NB4 (cell line): ENCODE measurements around the gene S100A13.

Experiments
- POLR2A ChIP-seq: IDR thresholded peaks from 2 replicates; pipeline ENCODE4 v1.6.1; 2011; ENCODE audit warnings: mild to moderate bottlenecking; ENCODE audit not compliant: insufficient read length; ENCODE audit errors: extremely low read depth
- TF ChIP-seq, protein P1 (sequence below): IDR thresholded peaks from one replicate; pipeline ENCODE4 v1.5.1; 2012; ENCODE audit warnings: low read depth, low read length
- TF ChIP-seq, protein P2 (sequence below): IDR thresholded peaks from 2 replicates; pipeline ENCODE4 v1.6.1; 2011; ENCODE audit warnings: low read depth, low read length

DNA sequence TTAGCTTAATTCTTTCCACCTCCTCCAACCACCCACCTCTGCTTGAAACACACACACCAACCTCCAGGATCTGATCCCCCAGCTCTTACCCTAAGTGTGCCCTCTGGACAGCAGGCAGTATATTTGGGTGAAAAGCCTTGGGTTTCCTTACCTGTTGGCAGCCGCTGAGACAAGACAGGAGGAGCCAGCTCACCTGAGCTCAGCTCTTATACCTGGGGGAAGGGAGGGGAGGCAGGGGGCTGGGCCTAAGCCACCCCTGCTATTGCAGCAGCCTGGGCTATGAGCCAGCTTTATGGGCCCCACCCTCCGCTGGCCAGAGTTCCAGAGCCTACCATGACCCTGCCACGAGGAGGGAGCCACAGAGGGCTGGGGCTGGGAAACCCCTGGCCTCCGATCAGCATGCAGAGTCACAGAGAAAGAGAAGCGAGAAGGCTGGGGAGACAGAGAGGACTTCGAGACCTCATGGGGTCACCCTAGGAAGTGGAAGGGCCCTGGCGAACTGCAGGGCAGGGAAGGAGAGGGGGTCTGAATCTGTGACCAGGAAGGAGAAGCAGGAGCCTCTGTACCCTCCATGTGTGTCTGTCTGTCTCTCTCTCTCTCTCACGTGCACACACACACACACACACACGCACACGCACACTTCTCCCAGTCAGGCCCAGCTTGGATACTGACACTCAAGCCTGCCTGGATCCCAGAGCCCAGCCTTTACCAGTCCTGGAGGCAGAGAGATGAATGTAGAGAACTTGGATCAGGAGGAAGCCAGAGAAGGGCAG is 11.0 kb downstream of the S100A13 start, which contains the start of gene S100A14:
- TF ChIP-seq POLR2A, result no peak
- TF ChIP-seq, protein P1, sequence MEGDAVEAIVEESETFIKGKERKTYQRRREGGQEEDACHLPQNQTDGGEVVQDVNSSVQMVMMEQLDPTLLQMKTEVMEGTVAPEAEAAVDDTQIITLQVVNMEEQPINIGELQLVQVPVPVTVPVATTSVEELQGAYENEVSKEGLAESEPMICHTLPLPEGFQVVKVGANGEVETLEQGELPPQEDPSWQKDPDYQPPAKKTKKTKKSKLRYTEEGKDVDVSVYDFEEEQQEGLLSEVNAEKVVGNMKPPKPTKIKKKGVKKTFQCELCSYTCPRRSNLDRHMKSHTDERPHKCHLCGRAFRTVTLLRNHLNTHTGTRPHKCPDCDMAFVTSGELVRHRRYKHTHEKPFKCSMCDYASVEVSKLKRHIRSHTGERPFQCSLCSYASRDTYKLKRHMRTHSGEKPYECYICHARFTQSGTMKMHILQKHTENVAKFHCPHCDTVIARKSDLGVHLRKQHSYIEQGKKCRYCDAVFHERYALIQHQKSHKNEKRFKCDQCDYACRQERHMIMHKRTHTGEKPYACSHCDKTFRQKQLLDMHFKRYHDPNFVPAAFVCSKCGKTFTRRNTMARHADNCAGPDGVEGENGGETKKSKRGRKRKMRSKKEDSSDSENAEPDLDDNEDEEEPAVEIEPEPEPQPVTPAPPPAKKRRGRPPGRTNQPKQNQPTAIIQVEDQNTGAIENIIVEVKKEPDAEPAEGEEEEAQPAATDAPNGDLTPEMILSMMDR, result no peak
- TF ChIP-seq, protein P2, sequence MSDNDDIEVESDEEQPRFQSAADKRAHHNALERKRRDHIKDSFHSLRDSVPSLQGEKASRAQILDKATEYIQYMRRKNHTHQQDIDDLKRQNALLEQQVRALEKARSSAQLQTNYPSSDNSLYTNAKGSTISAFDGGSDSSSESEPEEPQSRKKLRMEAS, result no peak
